Measurements from ENCODE around the gene PATL1.

PATL1 gene

GRCh38 chr11:59669611-59670009, 773 bp upstream of the PATL1 start:
- Histone ChIP-seq H3K4me2 (peak overlapping the region; percentile 61), H3K79me2 (ENCODE audit: insufficient read depth, low read depth) (peaks cover 16% of the 10 kb centered on the region), H3K27me3 (ENCODE audit: insufficient read depth, low read depth) (no peaks in the 10 kb centered on the region), H3K27ac (peak overlapping the region; percentile 71), H3K4me3 (IDR thresholded peaks at IDR 0.05; ENCODE audit: insufficient read depth, low read depth, low read length) (no peak overlapping the region), H3K36me3 (ENCODE audit: insufficient read depth) (no peaks in the 10 kb centered on the region), H3K4me1 (ENCODE audit: low read depth, poor library complexity, severe bottlenecking) (peaks cover 15% of the 10 kb centered on the region), H3K9ac (peak overlapping the region; percentile 79), H4K20me1 (ENCODE audit: insufficient read depth) (no peaks in the 10 kb centered on the region), H2AFZ (ENCODE audit: low read depth) (peak overlapping the region; percentile 88)
- no peak for TF ChIP-seq CTCF (conservative IDR thresholded peaks at IDR 0.05; ENCODE audit: low read depth, low read length)

- peak overlapping the region; percentile 51 for H3K4me3 ChIP-seq (IDR thresholded peaks at IDR 0.05; ENCODE audit: insufficient read depth, low read depth, low read length)
- no peak for TF ChIP-seq CTCF (conservative IDR thresholded peaks at IDR 0.05; ENCODE audit: low read depth, low read length)
- peaks cover 15% of the 10 kb centered on the region for H3K4me1 ChIP-seq (ENCODE audit: low read depth, poor library complexity, severe bottlenecking)
- peak overlapping the region; percentile 74 for H3K4me2 ChIP-seq
- peaks cover 24% of the 10 kb centered on the region for H3K79me2 ChIP-seq (ENCODE audit: insufficient read depth, low read depth)
- H3K36me3 ChIP-seq (ENCODE audit: insufficient read depth): peaks cover 5% of the 10 kb centered on the region; the same call in 1 of the 2 replicates
- no peaks in the 10 kb centered on the region for H4K20me1 ChIP-seq (ENCODE audit: insufficient read depth)
- H3K9ac ChIP-seq: peak overlapping the region; percentile 79
- peak overlapping the region; percentile 56 for H2AFZ ChIP-seq (ENCODE audit: low read depth)
- no peaks in the 10 kb centered on the region for H3K27me3 ChIP-seq (ENCODE audit: insufficient read depth, low read depth)
- peak overlapping the region; percentile 71 for H3K27ac ChIP-seq
Measured at GRCh38 chr11:59668188-59668949, 468 bp downstream of the PATL1 start.

- H3K9ac ChIP-seq: peak overlapping the region; percentile 79; the same call in 1 of the 2 replicates
- H3K4me3 ChIP-seq (IDR thresholded peaks at IDR 0.05; ENCODE audit: insufficient read depth, low read depth, low read length): peak overlapping the region; percentile 51
- H3K27ac ChIP-seq: no peak overlapping the region
- peaks cover 5% of the 10 kb centered on the region; the same call in 1 of the 2 replicates for H3K36me3 ChIP-seq (ENCODE audit: insufficient read depth)
- H3K79me2 ChIP-seq (ENCODE audit: insufficient read depth, low read depth): peaks cover 30% of the 10 kb centered on the region
- H2AFZ ChIP-seq (ENCODE audit: low read depth): no peak overlapping the region
- H4K20me1 ChIP-seq (ENCODE audit: insufficient read depth): no peaks in the 10 kb centered on the region
- TF ChIP-seq CTCF (conservative IDR thresholded peaks at IDR 0.05; ENCODE audit: low read depth, low read length): no peak
- H3K4me2 ChIP-seq: peak overlapping the region; percentile 74
- H3K27me3 ChIP-seq (ENCODE audit: insufficient read depth, low read depth): no peaks in the 10 kb centered on the region
- peaks cover 15% of the 10 kb centered on the region for H3K4me1 ChIP-seq (ENCODE audit: low read depth, poor library complexity, severe bottlenecking)
Measured at GRCh38 chr11:59667812-59668187, 1.0 kb downstream of the PATL1 start.

GRCh38 chr11:59666969-59667368, 1.9 kb downstream of the PATL1 start:
- H3K27ac ChIP-seq: no peak overlapping the region
- no peaks in the 10 kb centered on the region for H4K20me1 ChIP-seq (ENCODE audit: insufficient read depth)
- no peak overlapping the region for H3K9ac ChIP-seq
- H3K4me3 ChIP-seq (IDR thresholded peaks at IDR 0.05; ENCODE audit: insufficient read depth, low read depth, low read length): no peak overlapping the region
- no peak overlapping the region for H2AFZ ChIP-seq (ENCODE audit: low read depth)
- H3K4me2 ChIP-seq: peak overlapping the region; percentile 74; the same call in 1 of the 2 replicates
- peaks cover 5% of the 10 kb centered on the region; the same call in 1 of the 2 replicates for H3K36me3 ChIP-seq (ENCODE audit: insufficient read depth)
- H3K27me3 ChIP-seq (ENCODE audit: insufficient read depth, low read depth): no peaks in the 10 kb centered on the region
- no peak for TF ChIP-seq CTCF (conservative IDR thresholded peaks at IDR 0.05; ENCODE audit: low read depth, low read length)
- peaks cover 15% of the 10 kb centered on the region for H3K4me1 ChIP-seq (ENCODE audit: low read depth, poor library complexity, severe bottlenecking)
- H3K79me2 ChIP-seq (ENCODE audit: insufficient read depth, low read depth): peaks cover 36% of the 10 kb centered on the region
